Cerebellar cortex (tissue), 1 donor: ENCODE data around the gene ATP11A.
A peak's percentile ranks its signal among the peaks of the same experiment; 100 is the strongest.

Source experiments
- DNase-seq: peaks from one replicate; pipeline ENCODE4 v3.0.0-alpha.2; 2015; ENCODE audit warnings: low spot score

ATP11A gene

DNA sequence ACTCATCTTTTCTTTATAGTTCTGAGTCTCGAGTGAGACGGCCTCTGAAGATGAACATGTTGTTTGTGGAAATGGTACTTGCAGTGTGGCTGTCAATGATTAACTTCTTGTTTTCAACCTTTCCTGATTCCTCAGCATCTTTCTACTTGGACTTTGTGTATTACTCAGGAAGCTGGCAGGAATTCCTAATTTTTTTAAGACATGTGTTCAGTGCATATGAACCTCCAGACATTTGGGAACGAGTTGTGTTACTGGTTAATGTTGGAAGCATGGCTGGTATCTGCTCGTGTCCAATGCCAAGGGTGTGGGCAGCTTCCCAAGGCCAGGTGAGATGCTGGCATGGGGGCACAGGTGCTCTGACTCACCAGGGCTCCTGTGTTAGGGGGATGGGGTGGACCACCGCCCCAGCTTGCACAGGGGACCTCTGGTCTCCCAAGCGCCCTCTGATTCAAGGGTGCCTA lies 218.1 kb downstream of the ATP11A start:
- DNase-seq = no peak

DNA sequence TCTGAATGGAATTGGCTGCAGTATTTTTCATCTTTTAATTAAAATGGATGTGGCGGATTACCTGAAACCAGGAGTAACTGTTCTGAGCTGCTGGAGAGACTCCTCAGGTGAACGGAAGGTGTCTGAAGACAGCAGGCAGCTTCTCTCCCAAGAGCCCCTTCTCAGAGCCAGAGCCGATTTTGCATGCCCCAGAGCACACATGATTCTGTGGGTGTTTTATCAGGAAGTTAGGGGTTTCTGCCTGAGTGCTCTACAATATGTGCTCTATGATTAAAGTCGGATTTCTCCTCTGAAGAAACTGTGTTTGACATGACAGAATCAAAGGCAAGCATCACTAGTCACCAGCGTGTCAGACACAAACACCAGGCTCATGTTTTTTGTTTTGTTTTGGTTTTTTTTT lies 218.5 kb downstream of the ATP11A start:
- no peak for DNase-seq

DNA sequence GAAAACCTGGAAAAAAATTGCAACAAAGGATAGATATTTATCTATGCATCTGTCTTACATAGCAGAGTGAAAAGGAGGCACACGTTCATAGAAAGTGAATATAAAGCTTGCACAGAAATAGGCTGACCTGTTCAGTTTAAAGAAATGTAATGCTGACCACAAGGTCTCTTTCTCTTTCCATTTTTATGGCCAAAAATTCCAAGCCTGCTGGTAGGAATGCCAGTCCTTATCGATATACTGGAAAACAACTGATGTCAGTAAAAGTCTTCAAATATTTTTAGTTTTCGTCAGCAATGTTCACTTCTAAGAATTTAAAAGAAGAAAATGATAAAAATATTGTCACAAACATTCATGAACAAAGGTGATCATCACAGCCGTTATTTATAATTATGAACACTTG lies 220.2 kb downstream of the ATP11A start:
- DNase-seq = no peak

DNA sequence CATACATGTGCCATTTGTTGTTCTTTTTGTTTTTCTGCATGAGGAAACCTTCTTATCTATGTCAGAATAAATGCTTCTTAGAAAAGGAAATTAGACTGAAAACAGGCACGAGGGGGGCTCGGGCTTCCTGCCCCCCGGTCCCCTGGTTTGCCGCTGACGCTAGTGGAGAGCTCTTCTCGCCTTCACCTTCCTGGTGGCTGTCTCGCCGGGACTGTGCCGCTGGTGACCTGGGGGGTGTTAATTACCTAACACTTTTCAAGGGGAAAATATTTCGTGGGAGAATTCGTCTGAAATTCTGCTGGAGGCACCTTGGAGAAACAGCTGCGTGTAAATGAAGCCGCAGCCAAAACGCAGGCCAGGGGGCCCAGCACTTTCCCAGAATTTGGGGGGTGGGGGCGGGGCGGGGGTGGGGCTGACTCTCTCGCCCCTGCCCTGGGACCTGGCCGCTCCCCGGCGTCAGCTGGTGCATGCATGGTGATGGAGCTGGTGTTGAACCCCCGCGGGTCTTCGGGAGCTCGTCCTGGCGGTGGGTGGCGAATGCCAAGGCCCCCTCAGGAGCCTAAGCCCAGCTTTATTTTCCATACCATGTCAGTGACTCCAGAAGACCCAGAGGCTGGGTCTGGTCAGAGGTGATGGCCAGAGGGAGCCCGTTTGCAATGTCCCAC lies 220.9 kb downstream of the ATP11A start:
- DNase-seq = no peak

DNA sequence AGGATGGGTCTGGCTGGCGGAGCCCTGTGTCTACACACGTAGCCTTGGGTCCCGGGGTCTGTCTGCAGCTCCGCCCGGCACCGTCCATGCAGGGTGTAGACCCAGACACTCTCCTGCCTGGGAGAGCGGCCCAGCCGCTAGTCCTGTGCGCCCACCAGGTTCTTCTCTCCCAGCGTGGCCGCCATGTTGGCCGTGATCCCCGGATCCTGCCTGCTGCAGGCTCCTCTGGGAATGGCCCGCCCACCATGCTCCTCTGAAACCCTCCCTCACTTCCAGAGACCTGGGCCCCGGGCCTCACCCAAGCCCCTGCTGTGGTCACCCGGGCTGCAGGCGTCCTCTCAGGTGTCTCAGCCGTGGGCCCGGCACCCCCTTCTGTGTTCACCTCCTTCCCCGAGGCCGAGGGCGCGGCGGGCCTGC lies 221.5 kb downstream of the ATP11A start:
- no peak for DNase-seq

DNA sequence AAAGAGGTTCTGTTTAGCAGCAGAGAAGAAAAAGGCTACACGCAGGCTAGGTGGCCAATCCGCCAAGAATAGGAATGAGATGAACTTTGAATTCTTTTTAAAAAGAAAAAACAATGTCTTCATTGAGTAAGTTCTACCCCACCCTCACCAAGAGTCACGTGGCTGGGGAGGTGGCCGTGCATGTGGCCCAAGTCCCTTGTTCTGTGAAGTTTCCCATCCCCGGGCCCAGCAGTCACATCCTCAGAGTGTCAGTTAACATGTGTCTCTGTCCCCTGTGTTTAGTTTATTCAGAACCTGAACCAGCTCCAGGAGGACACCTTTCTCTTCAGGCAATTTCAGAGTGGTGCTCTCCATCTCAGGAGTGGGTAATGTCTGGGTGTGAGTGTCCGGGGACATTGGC lies 222.0 kb downstream of the ATP11A start:
- DNase-seq = no peak

DNA sequence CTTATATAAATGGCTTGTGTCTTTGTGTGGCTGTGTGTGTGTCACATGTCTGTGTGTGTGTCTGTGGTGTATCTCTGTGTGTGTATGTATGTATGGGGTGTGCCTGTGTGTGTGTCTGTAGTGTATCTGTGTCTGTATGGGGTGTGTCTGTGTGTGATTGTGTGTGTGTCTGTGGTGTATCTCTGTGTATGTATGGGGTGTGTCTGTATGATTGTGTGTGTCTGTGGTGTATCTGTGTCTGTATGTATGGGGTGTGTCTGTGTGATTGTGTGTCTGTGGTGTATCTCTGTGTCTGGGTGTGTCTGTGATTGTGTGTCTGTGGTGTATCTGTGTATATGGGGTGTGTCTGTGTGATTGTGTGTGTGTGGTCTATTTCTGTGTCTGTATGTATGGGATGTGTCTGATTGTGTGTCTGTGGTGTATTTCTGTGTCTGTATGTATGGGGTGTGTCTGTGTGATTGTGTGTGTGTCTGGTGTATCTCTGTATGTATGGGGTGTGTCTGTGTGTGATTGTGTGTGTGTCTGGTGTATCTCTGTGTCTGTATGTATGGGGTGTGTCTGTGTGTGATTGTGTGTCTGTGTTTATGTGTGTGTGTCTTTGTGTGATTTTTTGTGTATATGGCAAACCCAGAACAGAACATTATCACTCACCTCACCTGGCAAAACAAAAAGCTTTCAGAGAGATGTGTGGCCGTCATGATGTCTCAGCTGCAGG lies 223.0 kb downstream of the ATP11A start:
- DNase-seq = no peak

DNA sequence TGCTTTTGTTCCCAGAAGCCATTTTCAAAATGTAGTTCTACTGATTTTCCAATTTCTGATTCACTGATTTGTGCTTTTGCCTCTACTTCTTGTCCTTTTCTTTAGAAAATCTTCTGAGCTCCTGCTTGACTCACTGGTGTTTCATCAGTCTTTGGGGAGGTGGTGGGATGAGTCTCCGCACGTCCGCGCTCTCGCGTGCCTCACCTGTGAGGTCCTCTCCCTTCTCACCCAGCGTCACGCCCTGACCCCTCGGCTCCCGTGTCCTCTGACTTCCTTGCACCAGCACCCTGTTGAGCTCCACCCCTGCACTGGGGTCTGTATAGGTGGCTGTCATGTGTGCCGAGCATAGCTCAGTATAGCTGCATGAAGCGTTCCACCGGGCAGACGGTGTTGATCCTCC lies 226.5 kb downstream of the ATP11A start:
- no peak for DNase-seq

DNA sequence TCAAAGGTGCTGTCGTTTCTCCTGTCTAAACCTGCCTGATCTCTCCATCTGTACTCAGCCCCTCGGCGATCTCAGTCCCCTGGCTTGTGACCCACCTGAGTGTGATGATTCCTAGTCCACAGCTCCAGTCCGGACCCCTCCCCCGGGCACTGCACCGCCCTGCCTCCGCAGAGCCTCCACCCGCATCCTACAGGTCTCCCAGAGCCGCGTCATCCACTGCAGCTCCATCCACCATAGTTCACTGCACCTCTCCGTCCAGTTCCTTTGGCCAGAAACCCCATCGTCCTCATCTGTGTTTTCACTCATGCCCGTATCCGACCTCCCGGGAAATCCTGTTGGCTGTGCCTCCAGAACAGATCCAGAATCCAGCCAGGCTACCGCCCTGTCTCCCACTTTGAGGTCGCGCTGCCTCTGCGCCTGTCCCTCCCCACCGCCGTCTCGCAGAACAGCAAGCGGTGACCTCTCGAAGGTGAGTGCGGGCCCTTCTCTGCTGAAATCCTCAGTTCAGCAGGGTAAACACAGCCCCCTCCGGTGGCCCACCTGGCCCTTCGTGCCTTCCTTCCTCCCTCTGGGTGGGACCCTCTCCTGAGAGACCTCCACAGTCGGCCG lies 227.3 kb downstream of the ATP11A start:
- DNase-seq = no peak

DNA sequence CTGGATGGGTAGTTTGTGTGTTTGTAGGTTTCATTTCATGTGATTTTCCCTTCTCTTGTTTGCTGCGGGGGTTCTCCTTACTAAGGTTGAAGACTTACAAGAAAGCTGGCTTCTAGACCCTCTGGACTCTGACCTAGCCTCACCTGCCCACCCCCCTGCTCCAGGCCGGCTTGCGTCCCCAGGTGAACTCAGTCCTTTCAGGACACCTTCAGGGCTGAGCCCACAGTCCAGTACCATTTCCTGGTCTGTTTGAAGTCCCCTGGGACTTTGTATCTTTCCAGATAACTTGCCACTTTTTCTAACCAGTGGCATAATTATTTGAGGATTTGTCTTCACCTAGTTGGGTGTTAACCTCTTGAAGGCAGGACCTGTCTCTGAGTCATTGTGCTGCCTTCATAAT lies 227.9 kb downstream of the ATP11A start:
- DNase-seq = no peak

DNA sequence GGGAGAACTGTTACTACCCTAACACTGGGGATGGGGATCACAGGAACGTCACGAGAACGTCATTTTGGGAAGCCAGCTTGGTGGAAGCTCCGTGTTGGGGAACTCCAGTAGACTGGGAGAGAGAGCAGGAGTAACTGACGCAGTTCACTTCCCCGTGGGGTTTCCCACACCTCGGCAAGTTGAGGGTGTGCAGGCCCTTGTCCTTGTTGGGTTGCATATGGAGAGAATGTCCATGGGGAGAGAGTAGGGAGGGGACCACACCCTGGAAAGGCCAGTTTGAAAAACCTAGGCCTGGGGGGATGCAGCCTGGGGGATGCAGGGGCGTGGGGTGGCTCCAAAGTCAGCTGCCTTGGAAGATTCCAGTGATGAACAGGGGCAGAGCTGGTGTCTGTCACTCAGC lies 228.4 kb downstream of the ATP11A start:
- no peak for DNase-seq

DNA sequence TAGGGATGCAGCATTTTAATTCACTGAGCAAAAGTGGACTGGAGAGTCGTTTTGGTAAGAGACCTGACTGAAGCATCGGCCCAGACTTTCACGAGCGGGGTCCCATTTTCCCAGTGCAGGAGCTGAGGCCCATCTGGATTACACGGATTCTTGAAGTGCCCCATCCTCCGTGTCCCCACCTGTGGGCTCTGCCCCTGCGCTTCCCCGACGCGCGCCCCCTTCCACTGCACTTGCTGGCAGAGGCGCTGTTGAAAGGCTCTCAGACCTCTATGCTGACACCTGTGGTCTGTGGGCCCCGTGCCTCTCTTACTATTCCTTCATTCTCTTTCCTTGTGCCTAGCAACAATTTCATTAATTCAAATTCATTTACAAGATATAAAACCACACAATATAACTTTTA lies 228.9 kb downstream of the ATP11A start:
- DNase-seq = no peak

DNA sequence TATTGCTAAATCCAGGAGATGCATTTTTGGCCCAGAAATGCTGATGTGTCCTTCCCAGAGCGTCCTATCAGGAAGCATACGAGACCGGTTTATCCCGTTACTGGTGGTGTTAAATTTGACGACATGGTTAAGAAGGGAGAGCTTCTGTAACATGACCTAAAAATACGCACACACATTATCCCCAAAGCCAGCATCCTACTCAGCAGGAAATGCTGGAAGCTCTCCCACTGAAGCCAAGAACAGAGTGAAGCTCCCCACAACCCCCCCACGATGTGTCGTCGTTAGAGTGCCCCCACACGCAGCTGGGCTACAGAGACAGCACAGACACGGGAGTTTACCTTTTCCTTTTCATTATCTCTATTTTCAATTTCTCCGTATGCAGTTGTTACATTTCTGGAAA lies 234.1 kb downstream of the ATP11A start:
- no peak for DNase-seq

DNA sequence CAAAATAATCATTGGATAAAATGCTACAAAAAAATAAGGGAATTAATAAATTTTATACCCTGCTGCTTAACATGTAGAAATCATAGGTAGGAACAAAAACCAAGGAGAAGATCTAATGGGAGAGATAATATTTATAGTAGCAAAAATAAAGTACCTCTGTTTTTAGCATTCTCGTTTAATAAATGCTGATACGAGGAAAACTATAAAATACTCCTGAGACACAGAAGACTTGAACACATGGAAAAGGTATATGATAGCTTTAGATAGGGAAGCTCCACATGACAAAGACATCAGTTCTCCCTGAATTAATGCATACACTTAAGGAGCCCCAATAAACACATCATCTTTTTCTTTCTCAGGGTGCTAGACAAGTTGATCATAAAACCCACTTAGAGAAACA lies 234.5 kb downstream of the ATP11A start:
- no peak for DNase-seq

DNA sequence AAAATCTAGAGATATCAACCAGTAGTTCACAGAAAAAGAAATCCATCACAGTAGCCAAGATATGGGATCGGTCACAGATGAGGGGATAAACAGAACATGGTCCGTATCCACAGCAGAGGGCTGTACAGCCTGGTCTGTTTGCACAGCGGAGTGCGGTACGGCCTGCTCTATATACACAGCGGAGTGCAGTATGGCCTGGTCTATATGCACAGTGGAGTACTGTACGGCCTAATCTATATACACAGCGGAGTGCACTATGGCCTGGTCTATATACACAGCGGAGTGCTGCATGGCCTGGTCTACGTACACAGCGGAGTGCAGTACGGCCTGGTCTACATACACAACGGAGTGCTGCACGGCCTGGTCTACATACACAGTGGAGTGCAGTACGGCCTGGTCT lies 236.2 kb downstream of the ATP11A start:
- DNase-seq = no peak

DNA sequence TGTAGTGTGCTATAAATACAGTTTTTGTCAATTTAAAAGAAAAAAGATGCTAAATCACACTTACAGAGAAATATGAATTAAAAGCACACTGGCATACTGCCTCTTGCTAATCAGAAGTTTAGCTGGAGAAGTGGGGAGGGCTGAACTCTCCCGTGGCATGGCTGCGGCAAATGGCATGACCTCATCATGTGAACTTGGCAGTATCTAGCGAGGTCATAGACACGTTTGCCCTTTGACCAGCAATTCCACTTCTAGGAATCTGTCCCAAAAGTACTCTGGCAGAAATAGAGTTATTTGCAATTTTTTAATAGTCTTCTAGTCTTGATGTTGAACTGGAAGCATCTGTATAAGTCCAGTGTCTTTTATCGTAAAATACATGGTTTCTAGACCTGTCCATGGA lies 237.2 kb downstream of the ATP11A start:
- no peak for DNase-seq

DNA sequence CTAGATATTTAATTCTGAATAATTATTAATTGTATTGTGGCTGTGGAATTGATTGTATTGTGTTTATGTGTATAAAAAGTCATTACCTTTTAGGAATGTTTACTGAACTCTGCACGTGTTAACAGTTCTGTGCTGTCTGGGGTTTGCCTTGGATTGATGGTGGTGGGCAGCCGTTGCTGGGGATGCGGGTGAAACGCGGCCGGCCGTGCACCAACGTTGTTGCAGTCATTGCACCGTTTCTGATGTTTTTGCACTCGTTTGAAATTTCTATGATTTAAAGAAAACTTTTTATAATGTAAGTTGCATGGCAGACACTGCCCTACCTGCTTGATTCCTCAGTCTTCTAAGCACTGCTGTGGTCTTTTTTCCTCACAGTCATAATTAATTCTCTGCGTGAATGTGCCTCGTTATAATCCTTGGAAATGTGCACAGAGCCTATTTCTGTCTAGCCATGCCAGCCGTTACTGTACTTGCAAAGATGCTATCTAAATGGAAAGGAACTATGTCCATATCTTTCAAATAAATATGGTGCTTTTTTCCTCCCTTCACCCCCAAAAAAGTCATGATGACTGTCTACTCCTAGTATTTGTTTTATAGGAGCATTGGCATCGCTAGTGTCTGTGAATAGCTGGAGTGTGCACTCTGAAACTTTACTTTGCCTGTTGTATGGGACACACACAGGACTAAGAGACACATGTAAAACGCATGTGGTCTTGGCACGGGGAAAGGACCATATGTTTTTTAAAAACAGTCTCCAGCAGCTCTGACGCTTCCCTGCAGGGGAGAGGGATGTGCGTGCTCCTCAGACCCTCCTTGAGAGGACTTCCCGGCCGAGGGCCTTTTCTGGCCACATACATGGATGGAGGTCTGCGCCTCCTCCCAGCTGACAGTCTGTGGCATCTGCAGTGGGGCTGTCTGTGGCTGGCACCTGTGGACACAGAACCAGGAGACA lies 238.5 kb downstream of the ATP11A start:
- DNase-seq = no peak

DNA sequence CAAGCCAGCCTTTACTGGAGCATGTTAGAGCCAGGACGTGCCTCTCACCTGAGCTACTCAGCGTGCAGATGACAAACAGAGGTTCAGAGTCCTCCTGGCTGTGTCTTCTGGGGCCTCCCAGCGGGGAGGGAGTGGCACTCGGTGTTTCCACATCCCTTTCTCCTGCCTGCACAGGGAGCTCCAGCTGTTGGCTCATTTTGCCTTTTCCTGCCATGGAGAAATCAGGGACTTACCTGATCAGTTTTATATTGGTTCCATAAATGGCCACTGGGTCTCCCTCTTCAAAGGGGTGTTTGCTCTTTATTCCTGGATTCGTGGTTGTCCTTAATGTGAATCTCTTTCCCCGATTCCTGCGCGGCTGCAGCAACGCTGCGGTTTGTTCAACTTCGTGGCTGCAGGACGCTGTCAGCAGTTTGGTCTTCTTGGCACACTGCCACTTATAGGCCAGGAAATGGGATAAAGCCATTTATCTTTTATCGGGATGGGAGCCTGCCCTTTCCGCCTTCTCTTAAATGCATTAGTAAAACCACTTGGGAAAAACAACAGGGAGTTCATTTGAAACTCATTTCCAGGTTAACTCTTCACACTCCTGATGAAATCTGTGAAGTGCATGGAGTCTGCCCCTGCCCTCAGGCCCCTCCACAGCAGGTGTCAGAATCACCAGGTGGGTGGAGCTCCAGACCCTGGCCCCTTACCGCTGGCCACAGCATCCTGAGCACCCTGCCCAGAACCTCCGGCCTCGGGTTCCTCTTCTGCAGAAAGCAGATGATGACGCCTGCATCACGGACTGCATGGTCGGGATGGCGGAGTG lies 239.3 kb downstream of the ATP11A start:
- DNase-seq = no peak

DNA sequence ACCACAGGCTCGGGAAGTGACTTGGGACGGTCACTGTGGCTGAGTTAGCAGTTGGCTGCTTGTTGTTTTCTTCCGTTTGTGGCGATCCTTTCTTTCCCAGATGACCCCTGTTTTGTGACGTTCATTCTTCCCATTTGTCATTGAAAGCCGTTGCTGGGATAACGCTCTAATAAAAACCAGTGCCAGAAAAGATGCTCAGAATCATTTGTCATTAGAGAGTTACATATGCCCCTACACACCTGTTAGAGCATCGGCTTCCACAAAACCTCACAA lies 239.9 kb downstream of the ATP11A start:
- no peak for DNase-seq

DNA sequence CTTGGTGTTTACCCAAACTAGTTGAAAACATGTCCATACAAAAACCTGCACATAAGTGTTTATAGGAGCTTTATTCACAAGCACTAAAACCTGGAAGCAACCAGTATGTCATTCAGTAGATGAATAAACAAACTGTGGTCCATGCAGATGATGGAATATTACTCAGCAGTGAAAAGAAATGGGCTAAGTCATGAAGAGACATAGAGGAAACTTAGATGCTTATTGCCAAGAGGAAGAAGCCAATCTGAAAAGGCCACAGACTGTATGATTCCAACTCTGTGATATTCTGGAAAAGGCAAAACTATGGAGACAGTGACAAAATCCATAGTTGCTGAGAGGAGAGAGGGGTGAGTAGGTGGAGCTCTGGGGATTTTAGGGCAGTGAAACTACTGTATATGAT lies 240.4 kb downstream of the ATP11A start:
- no peak for DNase-seq

DNA sequence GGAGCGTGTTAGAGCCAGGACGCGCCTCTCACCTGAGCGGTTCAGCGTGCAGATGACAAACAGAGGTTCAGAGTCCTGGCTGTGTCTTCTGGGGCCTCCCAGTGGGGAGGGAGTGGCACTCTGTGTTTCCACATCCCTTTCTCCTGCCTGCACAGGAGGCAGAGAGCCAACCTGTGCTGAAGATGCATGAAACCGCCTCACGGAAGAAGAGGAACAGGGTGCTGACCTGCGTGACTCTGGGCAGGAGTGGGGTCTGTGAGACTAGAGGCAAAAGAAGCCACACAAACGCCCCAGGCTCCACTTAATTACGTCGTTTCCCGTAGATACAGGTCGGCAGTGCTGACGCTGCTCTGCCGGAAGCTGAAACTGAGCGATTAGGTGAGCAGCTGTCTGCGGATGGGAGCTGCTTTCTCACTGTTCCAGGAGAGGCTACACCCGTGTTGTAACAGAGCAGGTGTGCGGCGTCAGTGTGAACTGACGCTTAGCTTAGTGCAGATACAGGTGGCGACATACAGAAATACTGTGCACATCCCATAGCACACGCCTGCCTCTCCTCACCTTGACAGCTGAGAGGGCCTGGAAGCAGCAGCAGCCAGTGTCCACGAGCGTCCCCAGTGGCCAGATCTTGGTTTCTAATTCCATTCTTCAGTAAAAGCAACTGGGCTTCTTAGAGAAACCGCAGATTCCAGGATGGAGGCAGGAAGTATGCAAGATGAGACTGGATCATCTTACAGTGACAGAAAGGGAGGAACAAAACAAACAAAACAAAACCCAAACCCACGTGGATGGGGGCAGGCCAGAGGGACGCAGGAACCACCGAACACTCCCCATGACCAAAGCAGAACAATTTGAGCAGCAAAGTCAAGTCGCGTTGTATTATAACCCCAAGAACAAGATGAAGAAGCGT lies 241.4 kb downstream of the ATP11A start:
- peak; percentile 88 for DNase-seq
